IPS-18c (cell line): ENCODE data around the gene NUDT16L1.

ENCODE experiments used
- H3K4me3 ChIP-seq: 2 replicates; pipeline ENCODE4 v1.7.0; 2013; ENCODE audit warnings: low read depth, mild to moderate bottlenecking, low read length, moderate library complexity; ENCODE audit not compliant: insufficient read depth
- H3K9me3 ChIP-seq: one replicate; pipeline ENCODE4 v1.6.1; 2013; ENCODE audit warnings: mild to moderate bottlenecking, low read length, moderate library complexity; ENCODE audit not compliant: control insufficient read depth, insufficient read depth

NUDT16L1 gene

DNA sequence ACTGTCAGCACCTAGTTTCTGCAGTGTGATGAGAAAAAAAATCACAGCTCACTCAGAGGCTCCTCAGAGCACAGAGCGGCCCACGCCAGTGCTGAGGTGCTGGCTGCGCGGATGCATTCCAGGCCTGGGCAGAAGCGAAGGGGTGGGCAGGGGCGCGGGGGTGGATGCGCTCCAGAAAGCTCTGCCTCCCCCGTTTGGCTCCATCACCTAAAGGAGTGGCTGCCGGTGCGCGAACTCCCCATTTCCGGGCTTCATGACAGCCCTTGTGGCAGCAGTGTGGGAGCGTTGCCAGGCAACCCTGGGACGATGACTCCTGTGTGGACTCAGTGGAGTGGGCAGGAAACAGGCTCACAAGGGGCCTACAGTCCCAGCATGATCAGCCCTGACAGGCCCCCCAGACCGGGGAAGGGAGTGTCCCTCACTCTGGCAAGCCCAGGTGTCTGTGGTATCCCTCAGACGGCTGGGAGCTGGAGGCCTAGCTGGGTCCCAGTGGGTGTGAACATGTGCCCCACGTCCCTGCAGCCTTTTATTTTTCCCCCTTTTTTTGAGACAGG lies 32.8 kb upstream of the NUDT16L1 start:
- Histone ChIP-seq H3K4me3 (no peak overlapping the region), H3K9me3 (peaks cover 4% of the 10 kb centered on the region)

DNA sequence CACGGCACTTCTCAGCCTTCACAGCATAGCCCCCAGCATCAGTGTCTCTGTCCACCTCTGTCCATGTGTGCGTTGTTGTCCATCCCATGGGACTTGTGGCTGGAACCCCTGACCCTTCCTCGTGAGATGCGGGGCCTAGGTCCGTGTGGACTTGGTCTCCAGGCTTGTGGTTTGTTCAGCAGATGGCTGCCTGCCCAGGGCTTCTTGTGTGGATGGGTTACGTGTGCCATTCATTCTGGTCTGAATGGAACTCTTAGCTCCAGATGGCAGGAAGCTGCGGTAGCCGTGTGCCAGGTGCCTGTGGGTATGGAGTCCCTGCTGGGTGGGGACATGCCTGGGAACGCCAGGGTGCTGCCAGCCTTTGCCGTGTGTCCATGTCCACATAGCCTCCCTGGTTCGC lies 31.7 kb upstream of the NUDT16L1 start:
- no peak overlapping the region for H3K4me3 ChIP-seq
- peaks cover 2% of the 10 kb centered on the region for H3K9me3 ChIP-seq

DNA sequence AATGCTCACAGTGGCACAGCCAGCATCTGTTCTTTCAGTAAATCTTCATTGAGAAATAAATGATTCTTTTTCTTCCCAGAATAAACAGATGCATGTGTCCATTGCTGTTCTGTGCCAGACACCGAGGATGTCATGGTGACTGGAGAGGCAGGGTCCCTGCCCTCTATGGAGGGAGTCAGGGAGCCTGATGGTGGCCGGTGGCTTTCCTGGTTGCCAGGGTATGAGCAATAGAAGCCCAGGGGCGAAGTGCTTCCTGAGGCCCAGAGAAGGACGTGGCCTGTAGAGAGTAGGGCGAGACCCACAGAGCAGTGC lies 29.9 kb upstream of the NUDT16L1 start:
- Histone ChIP-seq H3K9me3 (peaks cover 2% of the 10 kb centered on the region), H3K4me3 (no peak overlapping the region)

DNA sequence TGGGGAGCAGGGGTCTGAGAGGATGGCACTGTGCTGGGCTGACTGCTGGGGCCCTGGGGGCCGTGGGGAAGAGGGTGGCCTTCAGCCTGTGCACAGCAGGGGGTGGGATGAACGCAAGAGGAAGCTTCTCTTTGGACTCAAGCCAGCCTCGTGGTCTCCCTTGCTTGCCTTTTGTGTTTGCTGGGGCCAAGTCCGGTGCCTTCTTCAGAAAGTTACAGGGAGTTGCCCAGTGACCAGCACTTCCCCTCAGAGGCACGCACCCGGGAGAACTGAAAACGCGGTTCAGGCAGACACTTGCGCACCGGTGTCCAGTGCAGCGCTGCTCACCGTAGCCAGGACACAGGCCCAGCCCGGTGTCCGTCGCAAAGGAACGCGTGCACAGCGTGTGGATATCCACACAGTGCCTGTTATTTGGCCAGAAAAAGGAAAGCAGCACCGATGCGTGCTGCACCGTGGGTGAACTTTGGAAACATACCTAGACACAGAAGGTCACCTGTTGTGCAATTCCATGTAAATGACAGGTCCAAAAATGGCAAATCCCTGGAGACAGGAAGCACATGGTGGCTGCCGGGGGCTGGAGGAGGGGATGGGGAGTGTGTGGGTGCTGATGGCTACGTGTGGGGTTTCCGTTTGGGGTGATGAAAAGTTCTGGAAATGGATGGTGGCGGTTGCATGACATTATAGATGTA lies 29.4 kb upstream of the NUDT16L1 start:
- H3K4me3 ChIP-seq, result no peak overlapping the region
- H3K9me3 ChIP-seq, result peaks cover 2% of the 10 kb centered on the region

DNA sequence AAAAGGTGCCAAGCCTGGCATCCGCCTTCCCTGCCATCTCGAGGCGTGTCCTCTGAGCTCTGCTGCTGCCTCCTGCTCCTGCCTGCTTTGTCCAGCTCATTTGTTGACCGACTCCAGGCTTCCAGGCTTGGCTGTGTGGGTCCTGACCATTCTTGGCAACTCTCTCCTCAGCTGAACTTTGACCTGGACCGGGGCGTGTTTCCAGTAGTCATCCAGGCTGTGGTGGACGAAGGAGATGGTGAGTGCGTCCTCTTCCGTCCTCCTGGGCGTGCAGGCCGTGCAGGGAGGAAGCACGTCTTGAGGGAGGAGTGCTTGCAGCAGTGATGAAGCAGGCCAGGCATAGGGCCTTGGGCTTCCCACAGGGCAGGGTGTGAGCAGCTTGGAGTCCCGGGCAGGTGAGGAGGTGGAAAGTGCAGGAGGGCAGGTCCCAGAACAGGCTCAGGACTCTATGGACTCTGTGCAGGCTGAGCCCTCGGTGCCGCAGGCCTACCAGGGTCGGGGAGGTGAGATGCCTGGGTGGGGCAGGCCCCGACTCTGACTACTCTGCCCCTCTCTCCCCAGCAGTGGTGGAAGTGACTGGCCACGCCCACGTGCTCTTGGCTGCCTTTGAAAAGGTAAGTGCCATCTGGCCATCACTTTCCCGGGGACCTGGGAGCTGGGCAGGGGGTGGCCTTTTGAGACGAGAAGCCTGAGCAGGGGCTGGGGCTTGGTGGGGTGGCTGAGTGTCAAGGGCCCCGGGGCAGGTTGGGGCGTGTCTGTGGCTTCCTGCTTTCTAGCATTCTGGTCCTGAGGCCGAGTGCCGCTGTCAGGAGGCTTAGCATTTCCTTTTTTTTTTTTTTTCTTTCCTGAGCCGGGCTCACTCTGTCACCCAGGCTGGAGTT lies 28.6 kb upstream of the NUDT16L1 start:
- H3K9me3 ChIP-seq, result peaks cover 2% of the 10 kb centered on the region

DNA sequence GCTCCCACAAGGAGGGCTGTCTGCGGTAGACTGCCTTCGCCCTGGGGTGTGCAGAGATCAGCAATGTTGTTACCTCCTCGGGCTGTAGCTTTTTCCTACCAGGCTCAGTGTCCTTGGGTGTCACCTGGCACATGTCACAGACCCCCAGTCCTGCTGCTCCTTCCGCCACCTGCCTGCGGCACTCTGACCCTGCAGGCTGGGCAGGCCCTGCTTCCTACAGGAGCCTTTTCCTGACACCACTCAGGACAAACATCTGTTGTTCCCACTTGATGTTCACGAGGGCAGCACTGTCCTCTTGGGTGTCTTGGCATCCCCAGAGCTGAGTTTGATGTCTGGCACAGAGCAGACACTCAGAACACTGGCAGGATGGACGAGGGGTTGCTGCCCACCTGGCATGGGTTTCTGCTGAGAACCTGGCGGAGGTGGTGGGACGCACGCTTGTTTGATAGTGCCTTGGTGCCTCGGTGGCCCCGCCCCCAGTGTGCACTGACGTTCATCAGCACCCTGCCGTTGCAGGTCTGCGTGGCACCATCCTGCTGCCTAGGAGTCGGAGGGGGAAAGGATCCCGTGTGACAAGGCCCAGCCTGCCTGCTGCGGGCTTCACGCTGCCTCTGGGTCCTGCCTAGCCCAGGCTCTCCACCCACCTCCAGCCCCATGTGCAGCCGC lies 26.7 kb upstream of the NUDT16L1 start:
- Histone ChIP-seq H3K9me3 (peaks cover 2% of the 10 kb centered on the region), H3K4me3 (no peak overlapping the region)

More for the DNA sequence above, 28.6 kb upstream of the NUDT16L1 start:
- no peak overlapping the region for H3K4me3 ChIP-seq

DNA sequence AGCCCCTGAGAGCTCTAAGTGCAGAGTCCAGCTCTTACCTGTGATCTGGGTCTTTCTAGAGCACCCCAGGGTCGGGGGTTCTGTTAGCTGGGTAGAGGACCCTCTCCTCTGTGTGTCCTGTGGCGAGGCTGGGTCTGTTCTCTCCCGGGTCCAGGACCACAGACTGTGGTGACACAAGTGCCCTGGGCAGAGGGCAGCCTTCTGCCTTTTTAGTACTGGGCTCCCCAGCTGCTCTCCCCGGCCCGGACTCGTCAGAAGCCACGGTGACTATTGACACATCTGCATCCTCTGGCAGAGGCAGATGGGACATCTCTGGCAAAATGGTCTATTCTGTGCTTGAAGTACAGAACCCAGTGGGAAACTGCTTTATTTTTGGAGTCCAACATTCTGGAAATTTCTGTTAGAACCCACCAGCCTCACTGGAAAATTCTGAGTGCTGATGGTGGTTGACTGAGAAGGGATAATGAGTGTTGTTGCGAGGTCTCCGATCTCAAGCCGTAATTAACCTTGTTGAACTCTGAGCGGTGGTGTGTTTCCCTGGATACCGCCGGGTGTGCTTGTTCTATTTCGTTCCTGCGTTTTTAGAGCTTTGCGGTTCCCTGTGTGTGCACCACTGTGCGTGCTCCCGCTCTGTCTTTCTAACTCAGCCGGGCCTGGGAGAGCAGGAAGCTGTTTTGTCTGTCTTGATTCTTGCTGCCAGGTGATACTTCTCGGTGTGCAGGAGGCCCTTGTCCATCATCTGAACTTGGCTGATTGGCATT lies 26.0 kb upstream of the NUDT16L1 start:
- Histone ChIP-seq H3K9me3 (no peaks in the 10 kb centered on the region), H3K4me3 (no peak overlapping the region)

DNA sequence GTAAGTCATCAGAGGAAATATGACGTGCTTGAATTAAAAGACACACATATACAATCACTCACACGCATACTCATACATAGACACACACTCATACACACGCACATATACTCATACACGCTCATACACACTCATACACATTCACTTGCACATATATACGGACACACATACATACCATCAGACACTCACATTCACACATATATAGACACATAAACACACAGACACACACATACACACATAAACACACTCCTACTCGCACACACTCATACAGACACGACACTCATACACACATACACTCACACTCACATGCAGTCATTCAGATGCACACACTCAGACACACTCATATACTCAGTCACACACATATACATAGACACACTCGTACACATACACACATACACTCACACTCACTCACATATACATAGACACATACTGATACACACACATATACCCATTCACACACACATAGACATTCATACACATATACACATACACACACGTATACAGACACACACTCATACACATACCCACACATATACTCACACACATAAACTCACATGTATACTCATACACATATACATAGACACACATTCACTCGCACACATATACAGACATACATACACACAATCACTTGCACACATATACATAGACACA lies 24.9 kb upstream of the NUDT16L1 start:
- H3K4me3 ChIP-seq, result no peak overlapping the region
- H3K9me3 ChIP-seq, result no peaks in the 10 kb centered on the region

DNA sequence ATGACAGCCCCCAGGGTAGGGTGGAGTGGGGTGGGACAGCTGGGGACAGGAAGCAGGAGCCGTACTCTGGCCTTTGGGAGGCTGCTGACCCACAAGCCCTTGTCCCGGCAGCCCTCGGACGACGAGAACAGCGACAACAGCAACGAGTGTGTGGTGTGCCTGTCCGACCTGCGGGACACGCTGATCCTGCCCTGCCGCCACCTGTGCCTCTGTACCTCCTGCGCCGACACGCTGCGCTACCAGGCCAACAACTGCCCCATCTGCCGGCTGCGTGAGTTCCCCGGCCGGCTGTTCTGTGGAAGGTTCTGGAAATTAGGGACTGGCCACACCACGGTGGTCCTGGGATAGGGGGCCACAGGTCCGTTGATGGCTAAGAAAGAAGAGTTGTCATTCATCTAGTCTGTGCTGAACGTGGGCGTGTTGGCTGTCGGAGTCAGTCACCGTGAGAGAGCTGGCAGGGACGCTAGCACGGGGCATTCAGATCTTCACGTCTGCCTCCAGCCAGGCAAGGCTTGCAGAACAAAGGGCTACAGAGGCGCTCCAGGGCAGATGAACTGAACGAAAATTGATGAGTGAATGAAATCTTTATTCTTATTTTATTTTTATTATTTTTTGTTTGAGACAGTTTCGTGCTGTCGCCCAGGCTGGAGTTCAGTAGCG lies 19.8 kb upstream of the NUDT16L1 start:
- Histone ChIP-seq H3K9me3 (no peaks in the 10 kb centered on the region), H3K4me3 (no peak overlapping the region)

DNA sequence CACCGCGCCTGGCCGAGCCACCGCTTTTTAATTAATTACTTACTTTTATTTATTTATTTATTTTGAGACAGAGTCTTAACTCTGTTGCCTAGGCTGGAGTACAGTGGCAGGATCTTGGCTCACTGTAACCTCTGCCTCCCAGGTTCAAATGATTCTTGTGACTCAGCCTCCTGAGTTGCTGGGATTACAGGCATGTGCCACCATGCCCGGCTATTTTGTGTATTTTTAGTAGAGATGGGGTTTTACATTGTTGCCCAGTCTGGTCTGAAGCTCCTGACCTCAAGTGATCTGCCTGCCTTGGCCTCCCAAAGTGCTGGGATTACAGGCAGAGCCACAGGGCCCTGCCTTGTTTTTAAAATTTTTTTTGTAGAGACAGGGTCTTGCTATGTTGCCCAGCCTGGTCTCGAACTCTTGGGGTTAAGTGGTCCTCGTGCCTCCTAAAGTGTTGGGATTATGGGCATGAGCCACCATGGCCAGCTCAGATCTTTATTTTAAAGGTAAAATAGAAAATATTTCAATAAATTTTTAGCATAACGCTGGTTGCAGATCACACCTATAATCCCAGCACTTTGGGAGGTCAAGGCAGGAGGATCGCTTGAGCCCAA lies 18.3 kb upstream of the NUDT16L1 start:
- Histone ChIP-seq H3K9me3 (no peaks in the 10 kb centered on the region), H3K4me3 (no peak overlapping the region)

DNA sequence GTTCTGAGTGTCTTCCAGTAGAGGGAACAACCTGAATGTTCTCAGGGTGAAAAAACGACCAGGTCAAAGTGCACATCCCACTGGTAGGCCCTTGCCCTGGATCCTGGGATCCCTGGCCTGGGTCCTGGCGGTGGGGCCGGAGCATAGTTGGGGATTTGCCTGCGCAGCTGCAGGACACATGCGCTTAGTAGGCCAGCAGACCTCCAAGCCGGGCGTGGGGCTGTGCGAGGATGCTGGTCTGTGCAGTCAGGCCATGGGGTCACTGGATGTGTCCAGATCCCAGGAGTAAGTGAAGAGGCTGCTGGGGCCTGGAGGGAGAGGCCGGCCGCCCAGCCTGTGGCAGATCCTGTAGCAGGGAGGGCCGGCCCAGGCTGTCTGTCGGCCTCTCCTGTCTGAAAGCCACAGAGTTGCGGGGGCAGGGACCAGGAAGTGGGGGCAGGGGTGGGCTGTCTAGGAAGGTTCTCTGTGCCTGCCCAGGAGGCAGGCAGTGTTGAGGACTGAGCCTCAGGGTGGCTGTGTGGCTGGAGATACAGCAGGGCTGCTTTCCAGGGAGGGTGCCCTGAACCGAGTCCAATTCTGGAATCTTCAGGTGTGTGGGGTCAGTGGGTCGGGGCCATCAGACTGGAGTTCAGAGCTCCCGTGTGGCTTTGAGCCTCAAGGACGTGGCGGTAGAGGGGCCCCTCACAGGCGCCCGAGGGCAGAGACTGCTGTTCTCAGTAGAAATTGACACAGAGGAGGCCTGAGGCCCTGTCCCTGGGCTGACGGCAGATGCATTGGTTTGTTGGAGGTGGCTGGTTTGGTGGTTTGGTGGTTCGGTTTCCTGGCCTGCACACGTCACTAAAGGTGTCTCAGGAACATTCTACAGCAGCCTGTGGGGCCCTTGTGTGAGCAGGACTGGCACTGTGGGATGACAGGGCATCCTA lies 17.2 kb upstream of the NUDT16L1 start:
- H3K9me3 ChIP-seq, result no peaks in the 10 kb centered on the region
- no peak overlapping the region for H3K4me3 ChIP-seq

DNA sequence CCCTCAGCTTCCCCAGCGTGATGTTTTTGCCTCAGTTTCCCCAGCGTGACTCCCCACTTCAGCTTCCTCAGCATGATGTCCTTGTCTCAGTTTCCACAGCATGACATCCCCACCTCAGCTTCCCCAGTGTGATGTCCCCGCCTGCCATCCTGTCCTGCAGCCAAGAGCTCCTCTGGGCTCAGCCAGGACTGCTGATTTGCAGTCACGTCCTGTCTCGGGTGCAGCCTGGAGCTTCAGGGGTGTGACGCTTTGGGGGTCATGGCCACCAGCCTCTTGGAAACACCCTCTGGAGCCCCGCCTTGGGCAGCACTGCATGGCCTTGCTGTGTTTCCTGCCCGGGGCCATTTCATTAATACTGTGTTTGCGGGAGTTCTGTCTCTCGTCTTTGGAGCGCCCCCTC lies 16.5 kb upstream of the NUDT16L1 start:
- no peak overlapping the region for H3K4me3 ChIP-seq
- H3K9me3 ChIP-seq, result no peaks in the 10 kb centered on the region

DNA sequence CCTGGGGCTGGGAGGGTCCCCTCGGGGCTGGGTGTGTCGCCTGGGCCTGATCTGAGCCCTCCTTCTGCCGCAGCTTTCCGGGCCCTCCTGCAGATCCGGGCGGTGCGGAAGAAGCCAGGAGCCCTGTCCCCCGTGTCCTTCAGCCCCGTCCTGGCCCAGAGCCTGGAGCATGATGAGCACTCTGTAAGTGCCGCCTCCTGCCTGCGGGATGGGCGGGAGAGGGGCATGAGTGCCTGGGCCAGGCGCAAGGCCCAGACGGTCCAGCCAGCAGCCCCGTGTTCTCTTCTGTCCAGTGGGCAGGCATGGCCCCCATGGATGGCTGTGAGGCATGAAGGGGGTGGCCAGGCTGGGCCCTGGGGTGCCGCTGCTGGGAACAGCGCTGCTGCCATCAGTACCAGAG lies 16.0 kb upstream of the NUDT16L1 start:
- Histone ChIP-seq H3K4me3 (no peak overlapping the region), H3K9me3 (no peaks in the 10 kb centered on the region)

DNA sequence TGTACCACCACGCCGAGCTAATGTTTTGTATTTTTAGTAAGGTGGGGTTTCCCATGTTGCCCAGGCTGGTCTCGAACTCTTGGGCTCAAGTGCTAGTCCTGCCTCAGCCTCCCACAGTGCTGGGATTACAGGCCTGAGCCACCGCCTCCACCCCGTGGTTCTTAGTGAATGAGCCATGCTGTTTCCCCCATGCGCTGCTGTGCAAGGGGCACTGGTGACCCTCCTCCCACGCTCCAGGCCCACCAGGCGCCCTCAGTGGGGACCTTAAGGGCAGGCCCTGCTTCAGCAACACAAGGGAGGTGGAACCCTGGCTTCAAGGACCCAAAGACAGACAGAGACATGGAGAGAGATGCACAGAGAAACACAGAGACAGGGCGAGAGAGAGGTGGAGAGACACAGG lies 15.4 kb upstream of the NUDT16L1 start:
- Histone ChIP-seq H3K9me3 (no peaks in the 10 kb centered on the region), H3K4me3 (no peak overlapping the region)

DNA sequence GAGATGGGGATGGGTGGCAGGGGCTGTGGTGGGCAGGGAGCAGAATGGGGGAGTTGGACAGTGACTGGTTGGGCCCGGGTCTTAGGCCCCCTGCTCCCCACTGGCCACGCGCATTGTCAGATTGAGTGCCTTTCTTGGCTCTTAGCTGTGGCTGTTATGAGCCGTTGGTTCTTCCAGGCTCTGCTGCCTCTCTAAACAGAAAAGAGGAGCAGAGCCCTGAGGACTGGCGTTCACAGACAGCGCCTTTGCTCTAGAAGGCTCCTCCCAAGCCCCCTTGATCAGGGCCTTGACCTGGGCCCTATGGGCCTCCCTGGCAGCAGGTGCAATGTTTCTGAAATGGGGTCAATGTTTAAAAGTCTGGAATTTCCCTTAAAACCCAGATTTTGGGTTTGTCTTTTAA lies 14.8 kb upstream of the NUDT16L1 start:
- H3K9me3 ChIP-seq, result no peaks in the 10 kb centered on the region
- no peak overlapping the region for H3K4me3 ChIP-seq
